GM23338 (cell line): Measurements from ENCODE around the gene RNU5D-1. TPM values are rescaled to one million over a fixed set of nuclear protein-coding genes. Genes with fewer than 3 reads are reported as not detected.

Experiments used
- ATAC-seq: fragments of 200-7000 bp; cut with Tn5 transposase; 3 replicates; pipeline ENCODE4 v1.9.1; 2020
- DNase-seq: peaks from one replicate; pipeline ENCODE4 v3.0.0-alpha.2; 2015; ENCODE audit warnings: low spot score
- H2AFZ ChIP-seq: fragments of 200-600 bp; sonication (generic); 2 replicates; pipeline ENCODE4 v1.8.0; 2016; ENCODE audit warnings: antibody characterized with exemption, mild to moderate bottlenecking, moderate library complexity
- H3F3A ChIP-seq: fragments of 200-600 bp; sonication (generic); replicated peaks from 2 replicates; pipeline ENCODE4 v1.8.0; 2017; ENCODE audit warnings: antibody characterized with exemption, mixed run types, low read depth
- H3K27ac ChIP-seq: fragments of 200-600 bp; sonication (generic); 2 replicates; pipeline ENCODE4 v1.6.1; 2016; ENCODE audit warnings: low read depth
- H3K27me3 ChIP-seq: fragments of 200-600 bp; sonication (generic); 2 replicates; pipeline ENCODE4 v1.8.0; 2016; ENCODE audit warnings: mild to moderate bottlenecking, mixed run types, moderate library complexity; ENCODE audit not compliant: insufficient read depth
- H3K36me3 ChIP-seq: fragments of 200-600 bp; sonication (generic); 2 replicates; pipeline ENCODE4 v1.8.0; 2016; ENCODE audit warnings: mild to moderate bottlenecking; ENCODE audit not compliant: insufficient read depth
- H3K4me1 ChIP-seq: fragments of 200-600 bp; sonication (generic); 2 replicates; pipeline ENCODE4 v1.8.0; 2016; ENCODE audit warnings: mild to moderate bottlenecking, moderate library complexity; ENCODE audit not compliant: insufficient read depth
- H3K4me2 ChIP-seq: fragments of 200-600 bp; sonication (generic); 2 replicates; pipeline ENCODE4 v1.7.1; 2017; ENCODE audit warnings: mixed run types
- H3K4me3 ChIP-seq: fragments of 200-600 bp; sonication (generic); 2 replicates; pipeline ENCODE4 v1.6.1; 2016; ENCODE audit warnings: mixed run types
- H3K79me2 ChIP-seq: fragments of 200-600 bp; sonication (generic); replicated peaks from 2 replicates; pipeline ENCODE4 v1.8.0; 2017; ENCODE audit warnings: mild to moderate bottlenecking; ENCODE audit not compliant: insufficient read depth
- H3K9me2 ChIP-seq: fragments of 200-600 bp; sonication (generic); 2 replicates; pipeline ENCODE4 v1.8.0; 2017; ENCODE audit not compliant: insufficient read depth
- H4K20me1 ChIP-seq: fragments of 200-600 bp; sonication (generic); replicated peaks from 2 replicates; pipeline ENCODE4 v1.8.0; 2017; ENCODE audit warnings: mild to moderate bottlenecking; ENCODE audit not compliant: insufficient read depth
- H3K27ac Mint-ChIP-seq: 2 replicates; pipeline ENCODE4 v1.8.0; 2020; ENCODE audit warnings: inconsistent platforms, mild to moderate bottlenecking, moderate library complexity, mixed read lengths
- H3K27me3 Mint-ChIP-seq: 3 replicates; pipeline ENCODE4 v1.8.0; 2022; ENCODE audit warnings: low read depth, mild to moderate bottlenecking, moderate library complexity, mixed read lengths, inconsistent platforms; ENCODE audit not compliant: insufficient read depth, poor library complexity
- H3K36me3 Mint-ChIP-seq: 3 replicates; pipeline ENCODE4 v1.8.0; 2021; ENCODE audit warnings: low read depth, mild to moderate bottlenecking, inconsistent platforms, moderate library complexity, mixed read lengths
- H3K4me1 Mint-ChIP-seq: 3 replicates; pipeline ENCODE4 v1.8.0; 2020; ENCODE audit warnings: mild to moderate bottlenecking, inconsistent platforms, mixed read lengths
- H3K4me3 Mint-ChIP-seq: 3 replicates; pipeline ENCODE4 v1.8.0; 2021; ENCODE audit warnings: moderate library complexity, mild to moderate bottlenecking, inconsistent platforms, mixed read lengths
- H3K9me3 Mint-ChIP-seq: 3 replicates; pipeline ENCODE4 v1.8.0; 2020; ENCODE audit warnings: moderate library complexity, mild to moderate bottlenecking, inconsistent platforms, mixed read lengths
- EZH2 ChIP-seq: fragments of 200-600 bp; sonication (generic); IDR thresholded peaks from one replicate; pipeline ENCODE4 v1.8.0; 2017; ENCODE audit warnings: antibody characterized with exemption, mild to moderate bottlenecking, low read depth; ENCODE audit not compliant: unreplicated experiment
- POLR2AphosphoS5 ChIP-seq: IDR thresholded peaks from 2 replicates; pipeline ENCODE4 v1.6.1; 2016; ENCODE audit warnings: antibody characterized with exemption, low read depth
- ZNF331 ChIP-seq: fragments of 250-450 bp; sonication (Bioruptor Pico); IDR thresholded peaks from 2 replicates; pipeline ENCODE4 v1.5.0; 2020; ENCODE audit warnings: low read depth, mild to moderate bottlenecking, moderate library complexity
- ZNF462 ChIP-seq: fragments of 250-450 bp; sonication (Bioruptor Pico); IDR thresholded peaks from 2 replicates; pipeline ENCODE4 v1.5.0; 2020; ENCODE audit warnings: mild to moderate bottlenecking, moderate library complexity
- polyA plus RNA-seq: library from polyadenylated mRNA; unstranded; fragments of >200 nt; fragmentation: Nextera tagmentation; extraction: Ambion mirVana; gene quantifications from 2 replicates; pipeline ENCODE4 v1.2.1, GENCODE V29; 2016
- total RNA-seq: library from RNA; depleted of rRNA; stranded (reverse); fragments of >200 nt; shearing (Covaris generic); gene quantifications from 2 replicates; pipeline ENCODE4 v1.2.3, GENCODE V29; 2014
- TF ChIP-seq, protein P1 (sequence below): IDR thresholded peaks from one replicate; pipeline ENCODE4 v1.6.1; 2018; ENCODE audit warnings: antibody characterized with exemption; ENCODE audit not compliant: unreplicated experiment

Gene RNU5D-1
- total and polyA plus RNA-seq, 2 experiments from 2014 or later = not detected

GRCh38 chr1:44720281-44720680 is 10.7 kb downstream of the RNU5D-1 start:
- Mint-ChIP-seq H3K4me1 (no peaks in the 10 kb centered on the region; the same call in 2 of the 3 replicates), H3K4me3 (no peak overlapping the region), H3K36me3 (no peaks in the 10 kb centered on the region), H3K27ac (no peak overlapping the region), H3K9me3 (no peaks in the 10 kb centered on the region; the same call in 2 of the 3 replicates), H3K27me3 (peaks cover 12% of the 10 kb centered on the region)
- no peak overlapping the region for H2AFZ ChIP-seq
- H4K20me1 ChIP-seq = no peaks in the 10 kb centered on the region
- H3K4me1 ChIP-seq = no peaks in the 10 kb centered on the region
- no peak overlapping the region for H3K4me2 ChIP-seq
- H3F3A ChIP-seq = 0 out of 2 replicates have a peak, but pooled peaks cover 3% of the 10 kb centered on the region
- H3K36me3 ChIP-seq = no peaks in the 10 kb centered on the region
- no peak overlapping the region for H3K27ac ChIP-seq
- ATAC-seq (no peak), DNase-seq (no peak)
- no peak overlapping the region for H3K4me3 ChIP-seq
- H3K27me3 ChIP-seq = no peaks in the 10 kb centered on the region
- H3K79me2 ChIP-seq = no peaks in the 10 kb centered on the region
- no peaks in the 10 kb centered on the region for H3K9me2 ChIP-seq
- TF ChIP-seq, protein P1, sequence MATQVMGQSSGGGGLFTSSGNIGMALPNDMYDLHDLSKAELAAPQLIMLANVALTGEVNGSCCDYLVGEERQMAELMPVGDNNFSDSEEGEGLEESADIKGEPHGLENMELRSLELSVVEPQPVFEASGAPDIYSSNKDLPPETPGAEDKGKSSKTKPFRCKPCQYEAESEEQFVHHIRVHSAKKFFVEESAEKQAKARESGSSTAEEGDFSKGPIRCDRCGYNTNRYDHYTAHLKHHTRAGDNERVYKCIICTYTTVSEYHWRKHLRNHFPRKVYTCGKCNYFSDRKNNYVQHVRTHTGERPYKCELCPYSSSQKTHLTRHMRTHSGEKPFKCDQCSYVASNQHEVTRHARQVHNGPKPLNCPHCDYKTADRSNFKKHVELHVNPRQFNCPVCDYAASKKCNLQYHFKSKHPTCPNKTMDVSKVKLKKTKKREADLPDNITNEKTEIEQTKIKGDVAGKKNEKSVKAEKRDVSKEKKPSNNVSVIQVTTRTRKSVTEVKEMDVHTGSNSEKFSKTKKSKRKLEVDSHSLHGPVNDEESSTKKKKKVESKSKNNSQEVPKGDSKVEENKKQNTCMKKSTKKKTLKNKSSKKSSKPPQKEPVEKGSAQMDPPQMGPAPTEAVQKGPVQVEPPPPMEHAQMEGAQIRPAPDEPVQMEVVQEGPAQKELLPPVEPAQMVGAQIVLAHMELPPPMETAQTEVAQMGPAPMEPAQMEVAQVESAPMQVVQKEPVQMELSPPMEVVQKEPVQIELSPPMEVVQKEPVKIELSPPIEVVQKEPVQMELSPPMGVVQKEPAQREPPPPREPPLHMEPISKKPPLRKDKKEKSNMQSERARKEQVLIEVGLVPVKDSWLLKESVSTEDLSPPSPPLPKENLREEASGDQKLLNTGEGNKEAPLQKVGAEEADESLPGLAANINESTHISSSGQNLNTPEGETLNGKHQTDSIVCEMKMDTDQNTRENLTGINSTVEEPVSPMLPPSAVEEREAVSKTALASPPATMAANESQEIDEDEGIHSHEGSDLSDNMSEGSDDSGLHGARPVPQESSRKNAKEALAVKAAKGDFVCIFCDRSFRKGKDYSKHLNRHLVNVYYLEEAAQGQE = no peak
- TF ChIP-seq POLR2AphosphoS5 = no peak

DNA sequence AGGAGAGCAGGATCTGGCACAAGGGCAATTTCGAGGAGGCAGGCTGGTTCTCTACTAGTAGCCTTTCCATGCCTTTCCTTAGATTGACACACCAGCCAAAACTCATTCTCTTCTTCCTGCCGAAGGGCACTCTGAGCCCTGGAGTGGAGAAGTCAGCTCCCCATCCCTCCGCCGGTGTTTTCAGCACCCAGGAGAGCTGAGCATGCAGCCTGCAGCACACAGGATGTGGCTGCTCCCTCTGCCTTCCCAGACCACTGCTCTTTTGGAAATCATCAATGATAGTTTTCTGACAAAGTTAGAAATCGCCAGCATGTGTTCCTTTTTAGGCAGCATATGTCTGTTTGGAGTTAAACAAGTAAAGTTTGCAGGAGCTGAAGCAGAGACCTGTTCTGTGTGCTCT is 11.7 kb downstream of the RNU5D-1 start:
- ATAC-seq = no peak
- Histone ChIP-seq H3K4me2 (no peak overlapping the region), H3K27ac (no peak overlapping the region), H2AFZ (no peak overlapping the region), H4K20me1 (no peaks in the 10 kb centered on the region), H3K9me2 (no peaks in the 10 kb centered on the region), H3K36me3 (no peaks in the 10 kb centered on the region), H3K4me1 (no peaks in the 10 kb centered on the region), H3K4me3 (no peak overlapping the region), H3K27me3 (no peaks in the 10 kb centered on the region), H3F3A (0 out of 2 replicates have a peak, but pooled peaks cover 3% of the 10 kb centered on the region), H3K79me2 (no peaks in the 10 kb centered on the region)
- Mint-ChIP-seq H3K4me3 (no peak overlapping the region), H3K9me3 (no peaks in the 10 kb centered on the region; the same call in 2 of the 3 replicates), H3K27me3 (peaks cover 10% of the 10 kb centered on the region), H3K36me3 (no peaks in the 10 kb centered on the region), H3K27ac (no peak overlapping the region), H3K4me1 (no peaks in the 10 kb centered on the region; the same call in 2 of the 3 replicates)
- no peak for TF ChIP-seq ZNF462 (CRISPR knock-in tag)
- no peak for TF ChIP-seq ZNF331 (CRISPR knock-in tag)
- no peak for TF ChIP-seq EZH2
- no peak for DNase-seq
